HG03439 (cell line): Measurements from ENCODE around the gene VSNL1.

Source experiments
- ATAC-seq: cut with Tn5 transposase; IDR thresholded peaks from one replicate; pipeline ENCODE4 v1.9.1; 2021; ENCODE audit warnings: mild to moderate bottlenecking, moderate library complexity; ENCODE audit not compliant: unreplicated experiment

Gene VSNL1

DNA sequence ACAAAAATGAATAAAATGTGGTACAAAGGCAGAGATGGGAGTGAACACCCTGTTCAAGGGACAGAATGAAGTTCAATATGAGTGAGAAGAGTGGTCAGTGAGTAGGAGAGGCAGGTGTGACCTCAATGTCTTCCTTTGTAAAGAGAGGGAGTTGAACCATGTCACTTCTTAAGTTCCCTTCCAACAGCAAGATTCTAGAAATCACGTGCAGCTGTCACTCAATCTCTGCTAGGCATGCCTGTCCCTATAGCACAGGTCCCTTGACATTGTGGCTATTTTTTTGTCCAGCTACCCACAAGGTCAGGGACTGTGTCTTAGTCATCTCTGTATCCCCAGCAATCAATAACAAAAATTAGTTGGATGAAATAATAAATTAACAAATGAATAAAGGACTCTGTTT is 66.9 kb downstream of the VSNL1 start:
- ATAC-seq = no peak

- no peak for ATAC-seq
Measured at GRCh38 chr2:17608251-17608650, 67.8 kb downstream of the VSNL1 start.

- ATAC-seq = no peak
Measured at GRCh38 chr2:17610521-17610920, 70.0 kb downstream of the VSNL1 start.

GRCh38 chr2:17611036-17611435 is 70.5 kb downstream of the VSNL1 start:
- ATAC-seq = no peak

- no peak for ATAC-seq
Measured at GRCh38 chr2:17614174-17614930, 73.9 kb downstream of the VSNL1 start.

DNA sequence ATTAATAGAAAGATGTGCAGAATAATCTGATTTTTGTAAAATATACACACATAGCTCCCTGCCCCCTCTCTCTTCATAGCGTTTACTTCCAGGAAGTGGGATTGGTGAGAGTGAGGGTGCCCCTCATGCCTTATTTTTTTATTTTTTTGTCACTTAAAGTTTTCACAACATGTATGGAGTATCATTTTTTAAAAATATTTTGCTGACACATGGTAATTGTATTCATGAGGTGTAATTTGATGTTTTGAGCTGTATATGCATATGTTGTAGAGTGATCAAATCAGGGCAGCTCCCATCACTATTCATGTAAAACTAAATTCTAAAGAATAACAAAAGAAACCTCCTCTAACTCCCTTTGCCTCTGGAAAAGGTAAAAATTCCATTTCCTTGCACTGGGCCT is 74.7 kb downstream of the VSNL1 start:
- ATAC-seq = no peak

GRCh38 chr2:17615728-17616351 is 75.3 kb downstream of the VSNL1 start:
- no peak for ATAC-seq

- no peak for ATAC-seq
Measured at GRCh38 chr2:17616405-17616804, 75.9 kb downstream of the VSNL1 start.

DNA sequence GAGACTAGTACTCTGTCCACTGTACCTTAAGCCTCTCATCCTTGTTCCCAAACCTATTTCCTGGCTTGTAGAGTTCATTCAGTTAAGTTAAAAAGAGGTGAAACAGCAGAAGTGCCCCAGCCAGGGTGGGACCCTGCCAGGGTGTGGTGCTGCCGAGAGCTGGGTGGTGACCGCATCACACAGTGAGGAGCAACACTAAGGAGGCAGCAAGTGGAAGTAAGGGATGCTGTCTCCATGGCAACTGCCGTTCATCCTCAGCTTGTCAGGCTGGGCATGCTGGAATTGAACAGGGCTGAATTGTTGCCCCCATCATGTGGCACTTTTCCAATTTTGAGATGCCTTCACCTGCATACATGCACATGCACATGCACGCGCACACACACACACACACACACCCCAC is 77.0 kb downstream of the VSNL1 start:
- ATAC-seq = no peak

- no peak for ATAC-seq
Measured at GRCh38 chr2:17617955-17618354, 77.5 kb downstream of the VSNL1 start.

GRCh38 chr2:17620280-17620679 is 79.8 kb downstream of the VSNL1 start:
- no peak for ATAC-seq

- ATAC-seq = no peak
Measured at GRCh38 chr2:17620841-17621240, 80.3 kb downstream of the VSNL1 start.

DNA sequence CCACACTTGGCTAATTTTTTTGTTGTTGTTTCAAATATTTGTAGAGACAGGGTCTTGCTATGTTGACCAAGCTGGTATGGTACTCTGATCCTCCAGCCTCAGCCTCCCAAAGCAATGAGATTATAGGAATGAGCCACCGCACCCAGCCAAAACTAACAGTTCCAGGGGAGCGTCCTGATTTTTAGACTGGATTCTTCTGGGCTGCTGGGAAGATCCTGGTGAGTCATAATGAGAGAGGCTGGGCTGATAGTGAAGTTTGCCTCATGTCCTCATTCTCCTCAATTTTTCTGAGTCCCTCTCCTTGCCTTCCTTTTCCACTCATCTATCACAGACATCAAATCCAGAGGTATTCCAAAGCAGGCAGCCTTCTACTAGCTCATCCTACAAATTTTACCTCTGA is 81.3 kb downstream of the VSNL1 start:
- no peak for ATAC-seq

DNA sequence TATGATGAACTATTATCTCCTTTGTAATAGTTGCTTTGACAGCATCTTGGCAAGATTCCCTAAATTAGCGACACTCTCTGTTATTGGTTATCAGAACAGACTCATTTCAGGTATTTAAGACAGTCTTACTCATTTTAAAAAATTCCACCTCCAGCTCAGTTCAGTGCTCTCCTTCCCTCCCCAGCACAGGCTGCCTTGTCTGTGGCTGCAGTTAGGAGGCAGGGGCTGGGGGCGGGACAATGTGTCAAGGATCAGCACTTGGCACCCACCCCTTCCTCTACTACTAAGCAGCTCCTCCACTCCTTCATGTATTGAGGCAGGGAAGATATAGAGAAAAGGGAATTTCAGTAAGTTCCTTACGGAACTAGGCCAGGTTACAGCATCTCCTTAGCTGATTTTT is 85.0 kb downstream of the VSNL1 start:
- no peak for ATAC-seq

DNA sequence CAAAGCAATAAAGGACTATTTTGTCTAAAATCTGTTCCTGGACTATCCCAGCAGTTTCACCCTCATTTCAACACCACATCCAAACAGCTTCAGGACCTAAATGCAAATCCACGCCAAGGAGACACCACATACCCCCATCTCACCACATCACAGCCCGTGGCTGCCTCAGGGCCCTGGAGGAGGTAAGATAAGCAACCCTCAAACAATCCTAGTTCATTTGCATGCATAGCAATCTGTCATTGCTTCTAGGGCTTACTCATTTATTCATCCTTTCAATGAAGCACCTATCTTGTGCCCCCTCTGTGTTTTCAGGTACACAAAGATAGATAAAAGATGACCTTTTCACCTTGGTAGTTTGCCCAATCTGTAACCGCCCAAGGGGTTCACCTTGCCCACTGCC is 86.5 kb downstream of the VSNL1 start:
- no peak for ATAC-seq

DNA sequence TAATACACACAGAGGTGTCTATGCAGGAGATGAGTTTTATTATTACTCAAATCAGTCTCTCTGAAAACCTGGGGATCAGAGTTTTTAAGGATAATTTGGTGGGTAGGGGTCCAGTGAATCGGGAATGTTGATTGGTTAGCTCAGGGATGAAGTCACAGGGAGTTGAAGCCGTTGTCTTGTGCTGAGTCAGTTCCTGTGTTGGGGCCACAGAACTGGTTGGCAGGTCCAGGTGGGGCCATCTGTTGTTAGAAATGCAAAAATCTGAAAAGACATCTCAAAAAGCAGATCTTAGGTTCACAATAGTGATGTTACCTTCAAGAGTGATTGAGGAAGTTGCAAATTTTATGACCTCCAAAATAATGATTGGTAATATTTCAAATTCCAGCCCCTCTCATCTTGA is 86.9 kb downstream of the VSNL1 start:
- ATAC-seq = no peak

DNA sequence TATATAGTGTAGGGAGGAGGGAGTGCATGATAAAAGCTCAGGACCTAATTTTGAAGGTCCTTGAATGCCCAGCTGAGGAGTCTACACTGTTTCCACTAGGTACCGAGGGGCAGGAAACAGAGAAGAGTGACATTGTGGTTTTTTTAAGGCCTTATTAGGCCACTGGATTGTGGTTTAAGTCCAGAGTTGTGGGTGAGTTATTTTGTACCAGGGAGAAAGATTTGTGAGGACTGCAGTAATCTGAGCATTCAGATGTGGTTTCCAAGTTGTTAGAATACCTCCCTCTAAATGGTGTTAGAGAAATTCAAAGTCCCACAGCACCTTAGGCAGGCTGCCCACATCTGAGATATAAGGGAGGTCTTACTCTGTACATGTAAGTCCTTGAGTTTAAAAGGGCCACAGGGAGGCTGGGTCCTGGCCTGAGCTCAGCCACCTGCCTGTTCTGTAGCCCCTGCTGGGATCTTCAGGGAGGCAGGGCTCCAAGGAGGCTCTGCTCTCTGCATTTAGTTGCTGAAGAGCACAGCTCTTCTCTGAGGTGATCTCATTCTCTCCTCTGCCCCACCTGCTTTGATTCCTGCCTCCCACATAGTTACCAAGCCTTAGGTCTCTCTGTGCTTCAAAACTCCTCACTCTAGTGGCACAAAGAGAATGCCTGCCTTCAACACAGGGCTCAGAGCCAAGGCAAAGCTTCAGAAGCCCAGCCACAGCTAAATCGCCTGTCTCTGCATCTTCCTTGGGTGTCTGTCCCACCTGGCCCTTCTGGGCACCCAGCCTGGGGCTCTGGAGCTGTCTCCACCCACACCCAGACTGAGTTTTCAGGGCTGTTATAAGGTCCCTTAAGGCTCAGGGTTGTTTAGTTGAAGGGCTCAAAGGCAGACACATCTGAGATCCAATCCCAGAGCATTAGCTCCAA is 88.1 kb downstream of the VSNL1 start:
- ATAC-seq = no peak

- ATAC-seq = no peak
Measured at GRCh38 chr2:17630089-17630488, 89.6 kb downstream of the VSNL1 start.

DNA sequence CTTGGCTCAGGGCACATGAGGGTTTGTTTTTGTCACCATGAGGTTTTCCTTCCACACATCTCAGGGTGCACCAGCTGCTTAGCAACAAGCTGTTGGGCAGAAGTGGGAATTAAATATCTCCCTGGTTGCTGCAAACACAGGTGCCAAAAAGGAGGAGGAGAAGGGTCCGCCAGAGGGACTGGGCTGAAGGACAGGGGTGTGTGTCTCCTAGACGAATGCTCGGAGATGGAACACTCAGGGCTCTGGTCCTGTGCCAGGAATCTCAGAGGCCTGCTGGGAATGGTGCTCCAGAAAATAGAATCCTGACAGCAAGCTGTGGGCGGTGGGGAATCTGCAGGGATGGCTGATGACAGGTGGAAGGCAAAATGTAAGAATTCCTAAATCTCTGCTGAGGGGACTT is 94.5 kb downstream of the VSNL1 start:
- no peak for ATAC-seq

DNA sequence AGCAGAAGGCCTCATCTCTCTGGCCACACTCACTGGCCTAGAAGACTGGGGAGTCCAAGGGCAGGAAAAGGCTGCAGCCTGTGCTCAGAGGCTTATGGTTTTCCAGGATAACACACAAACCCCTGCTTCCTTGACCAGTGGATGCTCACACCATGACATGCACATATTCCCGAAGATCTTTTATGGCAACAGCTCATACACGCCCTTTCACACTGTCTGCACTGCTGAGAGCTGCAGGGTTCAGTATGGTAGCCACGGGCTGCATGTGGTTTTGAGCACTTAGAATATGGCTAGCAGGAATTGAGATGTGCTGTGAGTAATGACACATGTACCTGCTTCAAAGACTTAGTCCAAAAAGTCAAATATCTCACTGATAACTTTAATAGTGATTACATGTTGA is 95.8 kb downstream of the VSNL1 start:
- ATAC-seq = no peak

GRCh38 chr2:17637131-17637906 is 96.8 kb downstream of the VSNL1 start:
- no peak for ATAC-seq
